Measurements from ENCODE around the gene UNKL. TPM values are rescaled to one million over a fixed set of nuclear protein-coding genes. Genes with fewer than 3 reads are reported as not detected.

UNKL gene
- total RNA-seq, 1 donor from 2014 or later, result 144 TPM

DNA sequence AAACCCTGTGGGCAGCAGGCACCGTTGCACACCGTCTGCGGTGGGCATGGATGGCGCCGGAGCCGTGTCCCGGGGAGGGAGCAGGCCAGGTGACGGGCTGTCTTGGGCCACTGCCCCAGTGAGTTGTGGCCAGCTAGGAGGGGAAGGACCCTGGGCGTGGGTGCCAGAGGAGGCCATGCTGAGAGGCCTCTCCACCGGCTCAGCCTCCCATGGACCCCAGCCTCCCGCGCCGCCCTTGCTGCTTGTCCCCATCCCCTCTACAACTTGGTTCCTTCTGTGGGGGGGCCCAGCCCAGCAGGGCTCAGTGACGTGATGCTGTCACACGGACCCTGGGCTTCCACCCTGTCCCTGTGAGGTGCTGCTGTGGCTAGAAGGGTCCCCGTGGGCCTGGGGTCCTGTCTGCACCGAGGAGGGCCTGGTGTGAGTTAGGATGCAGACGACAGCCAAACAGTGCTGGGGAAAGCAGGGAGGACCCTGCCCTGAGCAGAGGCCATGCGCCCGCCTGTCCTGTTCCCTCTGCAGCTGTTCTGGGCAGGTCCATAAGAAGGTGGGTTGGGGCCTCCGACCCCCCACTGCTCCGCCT, 93.8 kb downstream of the UNKL start:
- Histone ChIP-seq H3K4me1 (no peaks in the 10 kb centered on the region), H3K9me3 (no peaks in the 10 kb centered on the region), H3K36me3 (peaks cover 91 to 94% of the 10 kb centered on the region in 2 donors), H3K27me3 (no peaks in the 10 kb centered on the region), H3K27ac (no peak overlapping the region), H3K4me3 (no peak overlapping the region)
- TF ChIP-seq, protein P1, sequence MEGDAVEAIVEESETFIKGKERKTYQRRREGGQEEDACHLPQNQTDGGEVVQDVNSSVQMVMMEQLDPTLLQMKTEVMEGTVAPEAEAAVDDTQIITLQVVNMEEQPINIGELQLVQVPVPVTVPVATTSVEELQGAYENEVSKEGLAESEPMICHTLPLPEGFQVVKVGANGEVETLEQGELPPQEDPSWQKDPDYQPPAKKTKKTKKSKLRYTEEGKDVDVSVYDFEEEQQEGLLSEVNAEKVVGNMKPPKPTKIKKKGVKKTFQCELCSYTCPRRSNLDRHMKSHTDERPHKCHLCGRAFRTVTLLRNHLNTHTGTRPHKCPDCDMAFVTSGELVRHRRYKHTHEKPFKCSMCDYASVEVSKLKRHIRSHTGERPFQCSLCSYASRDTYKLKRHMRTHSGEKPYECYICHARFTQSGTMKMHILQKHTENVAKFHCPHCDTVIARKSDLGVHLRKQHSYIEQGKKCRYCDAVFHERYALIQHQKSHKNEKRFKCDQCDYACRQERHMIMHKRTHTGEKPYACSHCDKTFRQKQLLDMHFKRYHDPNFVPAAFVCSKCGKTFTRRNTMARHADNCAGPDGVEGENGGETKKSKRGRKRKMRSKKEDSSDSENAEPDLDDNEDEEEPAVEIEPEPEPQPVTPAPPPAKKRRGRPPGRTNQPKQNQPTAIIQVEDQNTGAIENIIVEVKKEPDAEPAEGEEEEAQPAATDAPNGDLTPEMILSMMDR (IDR thresholded peaks at IDR 0.05), result no peak
- intact Hi-C loops (cut with DNase I), result no loop called here
- DNase-seq (ENCODE audit: low spot score in 2 of 2), result no peak

GRCh38 chr16:1320097-1320496, 94.4 kb downstream of the UNKL start:
- Histone ChIP-seq H3K36me3 (peaks cover 91 to 94% of the 10 kb centered on the region in 2 donors), H3K4me1 (no peaks in the 10 kb centered on the region), H3K4me3 (no peak overlapping the region), H3K9me3 (no peaks in the 10 kb centered on the region), H3K27me3 (no peaks in the 10 kb centered on the region), H3K27ac (no peak overlapping the region)
- DNase-seq (ENCODE audit: low spot score in 2 of 2), result no peak
- intact Hi-C loops (cut with DNase I), result no loop called here
- TF ChIP-seq, protein P1 (IDR thresholded peaks at IDR 0.05), result no peak

GRCh38 chr16:1319041-1319440, 95.5 kb downstream of the UNKL start:
- intact Hi-C loops (cut with DNase I), result no loop called here
- Histone ChIP-seq H3K4me1 (peaks cover 0 to 2% of the 10 kb centered on the region in 2 donors), H3K9me3 (no peaks in the 10 kb centered on the region), H3K36me3 (peaks cover 91 to 94% of the 10 kb centered on the region in 2 donors), H3K4me3 (no peak overlapping the region), H3K27me3 (no peaks in the 10 kb centered on the region), H3K27ac (no peak overlapping the region)
- DNase-seq (ENCODE audit: low spot score in 2 of 2), result no peak
- TF ChIP-seq, protein P1 (IDR thresholded peaks at IDR 0.05), result no peak

DNA sequence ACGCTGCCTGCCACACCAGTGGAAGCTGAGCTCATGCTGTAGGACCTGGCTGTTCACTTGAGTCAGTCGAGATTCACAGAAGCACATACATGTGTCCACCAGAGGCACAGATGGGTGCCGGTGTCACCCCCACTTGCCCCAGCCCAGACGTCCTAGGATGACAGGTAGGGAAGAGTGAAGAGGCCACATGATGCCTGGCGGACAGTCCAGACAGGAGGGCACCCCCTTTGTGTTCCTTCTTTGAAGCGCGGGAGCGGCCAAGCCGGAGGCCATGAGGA, 96.3 kb downstream of the UNKL start:
- Histone ChIP-seq H3K4me3 (no peak overlapping the region), H3K27ac (no peak overlapping the region), H3K36me3 (peaks cover 85 to 92% of the 10 kb centered on the region in 2 donors), H3K4me1 (peaks cover 0 to 2% of the 10 kb centered on the region in 2 donors), H3K9me3 (no peaks in the 10 kb centered on the region), H3K27me3 (no peaks in the 10 kb centered on the region)
- TF ChIP-seq, protein P1 (IDR thresholded peaks at IDR 0.05), result no peak
- DNase-seq (ENCODE audit: low spot score in 2 of 2), result no peak
- intact Hi-C loops (cut with DNase I), result no loop called here

DNA sequence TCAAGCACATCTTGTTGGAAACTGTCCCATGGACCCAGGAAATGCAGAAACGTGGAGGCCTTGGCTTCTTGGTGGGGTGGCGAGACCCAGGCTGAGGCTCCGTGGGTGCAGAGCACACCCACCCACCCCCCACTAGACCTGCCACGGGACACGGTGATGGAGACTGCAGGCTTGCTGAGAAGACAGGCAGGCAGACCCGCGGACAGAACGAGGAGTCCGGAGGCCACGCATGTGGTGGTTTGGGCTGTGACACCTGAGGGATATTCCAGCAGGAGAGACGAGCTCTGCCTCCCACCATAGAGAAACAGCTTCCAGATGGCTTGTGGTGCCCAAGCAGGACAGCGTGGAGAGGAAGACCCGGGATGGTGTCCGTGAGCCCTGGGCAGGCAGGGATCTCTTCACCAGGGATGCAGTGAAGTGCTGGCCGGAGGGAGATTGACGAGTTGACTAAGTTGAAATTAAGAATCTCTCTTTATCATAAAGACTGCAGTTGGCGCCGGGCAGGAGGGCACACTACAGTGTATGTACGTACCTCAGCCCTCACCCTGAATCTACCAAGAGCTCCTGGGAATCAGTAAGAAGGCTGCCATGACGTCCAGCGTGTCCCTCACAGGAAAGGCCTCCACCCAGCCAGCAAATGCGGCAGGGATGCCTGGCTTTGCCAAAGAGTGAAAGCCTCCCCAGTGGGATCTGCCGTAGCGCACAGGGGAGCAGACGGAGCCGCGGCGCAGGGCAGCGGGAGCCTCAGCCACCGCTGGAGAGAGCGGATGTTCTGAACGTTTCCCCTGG, 96.8 kb downstream of the UNKL start:
- DNase-seq (ENCODE audit: low spot score in 2 of 2), result no peak
- peaks cover 88 to 92% of the 10 kb centered on the region in 2 donors for H3K36me3 ChIP-seq
- intact Hi-C loops (cut with DNase I), result no loop called here
- TF ChIP-seq, protein P1 (IDR thresholded peaks at IDR 0.05), result no peak
- H3K9me3 ChIP-seq, result no peaks in the 10 kb centered on the region
- H3K4me3 ChIP-seq, result no peak overlapping the region
- H3K27me3 ChIP-seq, result no peaks in the 10 kb centered on the region
- H3K4me1 ChIP-seq, result peaks cover 2% of the 10 kb centered on the region in 2 donors
- no peak overlapping the region for H3K27ac ChIP-seq

Data from ascending aorta (tissue), 2 donors.